ENCODE data around the gene OTOS.

DNA sequence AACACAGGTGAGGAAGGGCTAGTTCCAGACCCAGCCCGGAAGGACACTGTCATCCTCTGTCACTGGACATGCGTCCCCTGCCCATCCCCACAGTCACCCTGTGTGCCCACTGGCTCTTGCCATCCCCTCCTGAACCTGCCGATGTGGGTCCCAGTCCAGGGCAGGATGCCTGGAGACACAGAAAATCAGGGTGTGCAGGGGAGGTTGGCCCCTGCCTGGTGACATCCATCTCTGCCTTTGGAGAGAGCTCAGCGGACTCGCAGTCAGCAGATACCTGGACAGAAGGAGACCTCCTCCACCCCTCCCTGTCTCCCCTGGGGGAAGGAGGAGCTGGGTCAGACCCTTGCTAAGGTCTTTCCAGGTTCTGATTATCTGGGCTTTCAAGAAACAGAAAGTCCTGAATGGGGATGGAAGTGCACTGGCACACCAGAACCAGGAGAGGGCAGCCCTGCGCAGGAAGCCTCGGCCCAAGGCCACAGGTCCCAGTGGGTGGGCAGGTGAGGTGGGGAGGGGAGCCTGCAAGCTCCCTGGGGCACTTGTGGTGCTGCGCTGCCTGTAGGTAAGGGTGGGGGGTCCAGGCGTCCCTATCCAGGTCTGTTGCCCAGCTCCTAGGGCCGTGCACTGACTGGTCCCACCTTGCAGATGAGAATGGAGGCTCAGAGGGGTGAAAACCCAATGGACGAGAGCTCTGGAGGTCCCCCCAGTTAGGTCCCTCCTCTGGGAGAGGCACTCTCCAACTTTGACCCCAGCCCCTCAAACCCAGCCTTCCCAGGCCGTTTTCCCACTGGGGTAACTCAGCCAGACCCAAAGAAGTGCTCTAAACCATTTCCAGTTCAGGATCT, 9.7 kb upstream of the OTOS start:
- TF ChIP-seq TEAD4 (IDR thresholded peaks at IDR 0.05) = no peak
- TF ChIP-seq CREB1 (IDR thresholded peaks at IDR 0.05; ENCODE audit: low read depth) = no peak
- TF ChIP-seq ZBTB7A (IDR thresholded peaks at IDR 0.05; ENCODE audit: low read depth) = no peak
- TF ChIP-seq NFIC (IDR thresholded peaks at IDR 0.05) = no peak
- no peak for TF ChIP-seq TAF1 (IDR thresholded peaks at IDR 0.05; ENCODE audit: low read depth)
- TF ChIP-seq EP300 (IDR thresholded peaks at IDR 0.05; ENCODE audit: borderline replicate concordance) = no peak
- TF ChIP-seq, protein P1, sequence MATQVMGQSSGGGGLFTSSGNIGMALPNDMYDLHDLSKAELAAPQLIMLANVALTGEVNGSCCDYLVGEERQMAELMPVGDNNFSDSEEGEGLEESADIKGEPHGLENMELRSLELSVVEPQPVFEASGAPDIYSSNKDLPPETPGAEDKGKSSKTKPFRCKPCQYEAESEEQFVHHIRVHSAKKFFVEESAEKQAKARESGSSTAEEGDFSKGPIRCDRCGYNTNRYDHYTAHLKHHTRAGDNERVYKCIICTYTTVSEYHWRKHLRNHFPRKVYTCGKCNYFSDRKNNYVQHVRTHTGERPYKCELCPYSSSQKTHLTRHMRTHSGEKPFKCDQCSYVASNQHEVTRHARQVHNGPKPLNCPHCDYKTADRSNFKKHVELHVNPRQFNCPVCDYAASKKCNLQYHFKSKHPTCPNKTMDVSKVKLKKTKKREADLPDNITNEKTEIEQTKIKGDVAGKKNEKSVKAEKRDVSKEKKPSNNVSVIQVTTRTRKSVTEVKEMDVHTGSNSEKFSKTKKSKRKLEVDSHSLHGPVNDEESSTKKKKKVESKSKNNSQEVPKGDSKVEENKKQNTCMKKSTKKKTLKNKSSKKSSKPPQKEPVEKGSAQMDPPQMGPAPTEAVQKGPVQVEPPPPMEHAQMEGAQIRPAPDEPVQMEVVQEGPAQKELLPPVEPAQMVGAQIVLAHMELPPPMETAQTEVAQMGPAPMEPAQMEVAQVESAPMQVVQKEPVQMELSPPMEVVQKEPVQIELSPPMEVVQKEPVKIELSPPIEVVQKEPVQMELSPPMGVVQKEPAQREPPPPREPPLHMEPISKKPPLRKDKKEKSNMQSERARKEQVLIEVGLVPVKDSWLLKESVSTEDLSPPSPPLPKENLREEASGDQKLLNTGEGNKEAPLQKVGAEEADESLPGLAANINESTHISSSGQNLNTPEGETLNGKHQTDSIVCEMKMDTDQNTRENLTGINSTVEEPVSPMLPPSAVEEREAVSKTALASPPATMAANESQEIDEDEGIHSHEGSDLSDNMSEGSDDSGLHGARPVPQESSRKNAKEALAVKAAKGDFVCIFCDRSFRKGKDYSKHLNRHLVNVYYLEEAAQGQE (IDR thresholded peaks at IDR 0.05; ENCODE audit: low read depth) = no peak
- TF ChIP-seq, protein P2, sequence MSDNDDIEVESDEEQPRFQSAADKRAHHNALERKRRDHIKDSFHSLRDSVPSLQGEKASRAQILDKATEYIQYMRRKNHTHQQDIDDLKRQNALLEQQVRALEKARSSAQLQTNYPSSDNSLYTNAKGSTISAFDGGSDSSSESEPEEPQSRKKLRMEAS (IDR thresholded peaks at IDR 0.05) = no peak
- no peak for TF ChIP-seq FOXM1 (IDR thresholded peaks at IDR 0.05; ENCODE audit: borderline replicate concordance, low read depth)
- peak; percentile 84 for TF ChIP-seq RAD21 (IDR thresholded peaks at IDR 0.05; ENCODE audit: low read depth)
- TF ChIP-seq EGR1 (IDR thresholded peaks at IDR 0.05) = no peak
- TF ChIP-seq YY1 (IDR thresholded peaks at IDR 0.05; ENCODE audit: low read depth) = no peak
